Measurements from ENCODE around the gene TRPT1. TPM values are rescaled to one million over a fixed set of nuclear protein-coding genes. Genes with fewer than 3 reads are reported as not detected.

The TRPT1 gene
- total and polyA plus RNA-seq, 2 of the 4 experiments (the other 2 are of a cell fraction), result 63.2 to 81.9 TPM

GRCh38 chr11:64231546-64231945 lies 5.6 kb upstream of the TRPT1 start:
- no peak overlapping the region for H2AFZ ChIP-seq (replicated peaks; ENCODE audit: low read length, poor library complexity)
- H3K79me1 ChIP-seq (ENCODE audit: low read depth in 1 of 2, low read length in 2 of 2), result peaks cover 26 to 76% of the 10 kb centered on the region in 2 experiments
- H3K23ac ChIP-seq (ENCODE audit: low read depth, low read length), result no peak overlapping the region
- no peak overlapping the region for H2BK5ac ChIP-seq (ENCODE audit: low read depth, low read length, poor library complexity, severe bottlenecking)
- H3K36me3 ChIP-seq (ENCODE audit: control insufficient read depth, insufficient read depth, low read length), result peaks cover 3% of the 10 kb centered on the region; the same call in 1 of the 2 replicates
- ChIA-PET CTCF (no interaction called here), POLR2A (ENCODE audit: unreplicated experiment) (no interaction called here)
- no peak overlapping the region for H3K18ac ChIP-seq (ENCODE audit: low read depth, low read length)
- H3K4me3 ChIP-seq (ENCODE audit: insufficient read depth, low read depth, low read length), result no peak overlapping the region
- H3K56ac ChIP-seq (ENCODE audit: extremely low read depth, insufficient read depth, low read length), result no peak overlapping the region
- H3K27ac ChIP-seq (ENCODE audit: insufficient read depth, low read length), result no peak overlapping the region
- 80% methylated on average over 2 of the region's 7 CpGs; no CpG with 5 or more reads in 1 of the 2 experiments for WGBS, 2 experiments (ENCODE audit: extremely low coverage in 2 of 2, insufficient read length in 1 of 2)
- H4K8ac ChIP-seq (ENCODE audit: low read depth in 2 of 2, low read length in 2 of 2), result no peak overlapping the region; a peak in 1 of 4 replicates
- no peak for ATAC-seq (ENCODE audit: low read depth)
- no peak for DNase-seq
- H3K27me3 ChIP-seq (ENCODE audit: control insufficient read depth, insufficient read depth, low read length), result no peaks in the 10 kb centered on the region
- no peak for TF ChIP-seq MAFK (IDR thresholded peaks at IDR 0.05; ENCODE audit: low read depth, low read length)
- H3K9me3 ChIP-seq (ENCODE audit: control insufficient read depth, insufficient read depth, low read length), result no peaks in the 10 kb centered on the region
- no peak overlapping the region for H4K5ac ChIP-seq (ENCODE audit: low read depth, low read length)
- in situ Hi-C loops (cut with MboI; ENCODE audit: low sequenced_read_pairs), result no loop called here
- no peak overlapping the region for H2AK9ac ChIP-seq (replicated peaks; ENCODE audit: low read depth, low read length, poor library complexity)
- dilution Hi-C loops (cut with HindIII; ENCODE audit: low sequenced_read_pairs, unreplicated experiment), result no loop called here
- H2BK20ac ChIP-seq (ENCODE audit: low read depth, low read length), result no peak overlapping the region
- H3K14ac ChIP-seq (replicated peaks; ENCODE audit: low read depth, low read length), result no peak overlapping the region
- H2BK15ac ChIP-seq (ENCODE audit: low read depth, low read length), result no peak overlapping the region
- no peak overlapping the region for H3K9ac ChIP-seq (ENCODE audit: low read depth, low read length)
- H3K4ac ChIP-seq (ENCODE audit: low read depth, low read length), result no peak overlapping the region
- H4K20me1 ChIP-seq (ENCODE audit: insufficient read depth, low read length), result no peaks in the 10 kb centered on the region; the same call in 1 of the 2 replicates
- peaks cover 10% of the 10 kb centered on the region for H3K9me1 ChIP-seq (ENCODE audit: insufficient read depth, low read length)
- peaks cover 23% of the 10 kb centered on the region for H3K4me1 ChIP-seq (ENCODE audit: control insufficient read depth, insufficient read depth, low read length)
- no peak overlapping the region for H3K4me2 ChIP-seq (ENCODE audit: low read depth, low read length)
- no TSS peak for BruUV-seq (replicated peaks)
- no peak overlapping the region for H4K91ac ChIP-seq (ENCODE audit: insufficient read depth, low read depth, low read length)
- no peak overlapping the region for H2BK120ac ChIP-seq (ENCODE audit: low read depth, low read length)
- intact Hi-C loops (cut with micrococcal nuclease), result no loop called here
- no peak overlapping the region for H2AK5ac ChIP-seq (ENCODE audit: low read depth, low read length)

All from IMR-90 (cell line).